SK-N-SH treated with all-trans-retinoic acid at 6 μM for 48 hours (cell line): ENCODE results near the gene DNER.

ENCODE experiments used
- ARNTL ChIP-seq: fragments of 450-650 bp; formaldehyde crosslinking; IDR thresholded peaks from 2 replicates; pipeline ENCODE4 v1.5.0; 2020; ENCODE audit warnings: low read depth, mild to moderate bottlenecking, moderate library complexity, borderline replicate concordance
- ESRRG ChIP-seq: fragments of 250-450 bp; sonication (Bioruptor Pico); IDR thresholded peaks from 2 replicates; pipeline ENCODE4 v1.6.1; 2021; ENCODE audit warnings: mild to moderate bottlenecking
- ISL1 ChIP-seq: fragments of 250-450 bp; sonication (Bioruptor Pico); IDR thresholded peaks from 2 replicates; pipeline ENCODE4 v2.1.2; 2022; ENCODE audit warnings: mild to moderate bottlenecking, moderate library complexity
- OSR1 ChIP-seq: fragments of 250-450 bp; sonication (Bioruptor Pico); IDR thresholded peaks from 2 replicates; pipeline ENCODE4 v1.8.0; 2022; ENCODE audit warnings: moderate library complexity, mild to moderate bottlenecking, inconsistent platforms
- PATZ1 ChIP-seq: fragments of 250-450 bp; sonication (Bioruptor Pico); IDR thresholded peaks from 2 replicates; pipeline ENCODE4 v1.8.0; 2020; ENCODE audit warnings: mild to moderate bottlenecking, moderate library complexity, borderline replicate concordance
- RARB ChIP-seq: fragments of 250-450 bp; sonication (Bioruptor Pico); IDR thresholded peaks from 2 replicates; pipeline ENCODE4 v1.8.0; 2021; ENCODE audit warnings: mild to moderate bottlenecking, moderate library complexity
- ZC3H10 ChIP-seq: fragments of 250-450 bp; sonication (Bioruptor Pico); IDR thresholded peaks from 2 replicates; pipeline ENCODE4 v1.5.1; 2021; ENCODE audit warnings: mild to moderate bottlenecking, moderate library complexity
- ZFP3 ChIP-seq: fragments of 250-450 bp; sonication (Bioruptor Pico); IDR thresholded peaks from 2 replicates; pipeline ENCODE4 v1.5.0; 2020; ENCODE audit warnings: mild to moderate bottlenecking, moderate library complexity
- ZFP30 ChIP-seq: fragments of 450-650 bp; formaldehyde crosslinking; IDR thresholded peaks from 2 replicates; pipeline ENCODE4 v1.5.0; 2022; ENCODE audit warnings: mild to moderate bottlenecking, moderate library complexity
- ZNF70 ChIP-seq: fragments of 450-650 bp; formaldehyde crosslinking; IDR thresholded peaks from 2 replicates; pipeline ENCODE4 v1.5.0; 2020; ENCODE audit warnings: mild to moderate bottlenecking, moderate library complexity
- TF ChIP-seq, protein P1 (sequence below): fragments of 250-450 bp; sonication (Bioruptor Pico); IDR thresholded peaks from 2 replicates; pipeline ENCODE4 v1.5.1; 2020; ENCODE audit warnings: low read depth, mild to moderate bottlenecking, moderate library complexity
- TF ChIP-seq, protein P2 (sequence below): fragments of 250-450 bp; sonication (Bioruptor Pico); IDR thresholded peaks from 2 replicates; pipeline ENCODE4 v1.5.0; 2020; ENCODE audit warnings: mild to moderate bottlenecking, moderate library complexity

DNA sequence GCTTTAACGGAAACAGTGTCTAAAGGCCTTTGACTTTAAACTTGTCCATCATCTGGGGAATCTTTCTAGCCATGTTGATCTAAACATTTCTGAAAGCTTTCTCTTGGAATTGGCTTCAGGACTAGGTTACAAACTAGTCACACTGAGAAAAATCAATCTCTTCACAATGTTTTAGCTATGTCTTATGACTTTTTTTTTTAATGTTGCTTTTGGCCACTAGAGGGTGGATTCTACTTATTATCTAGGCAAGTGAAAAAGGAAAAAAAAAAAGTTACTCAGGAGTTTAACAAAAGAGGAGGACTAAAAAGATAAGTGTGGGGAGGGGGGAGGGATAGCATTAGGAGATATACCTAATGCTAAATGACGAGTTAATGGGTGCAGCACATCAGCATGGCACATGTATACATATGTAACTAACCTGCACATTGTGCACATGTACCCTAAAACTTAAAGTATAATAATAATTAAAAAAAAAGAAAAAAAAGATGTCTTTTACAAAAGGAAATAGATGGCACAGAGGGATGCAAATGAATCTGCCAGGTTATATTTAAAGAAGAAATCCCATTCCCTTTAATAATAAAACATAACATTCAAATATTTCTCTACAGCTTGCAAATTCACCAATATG is 282.9 kb downstream of the DNER start:
- TF ChIP-seq PATZ1 = no peak
- no peak for TF ChIP-seq ISL1 (CRISPR knock-in tag)
- no peak for TF ChIP-seq ESRRG (CRISPR knock-in tag)
- no peak for TF ChIP-seq RARB (CRISPR knock-in tag)
- no peak for TF ChIP-seq ZFP30
- no peak for TF ChIP-seq OSR1 (CRISPR knock-in tag)
- no peak for TF ChIP-seq ZNF70 (CRISPR knock-in tag)
- TF ChIP-seq, protein P1, sequence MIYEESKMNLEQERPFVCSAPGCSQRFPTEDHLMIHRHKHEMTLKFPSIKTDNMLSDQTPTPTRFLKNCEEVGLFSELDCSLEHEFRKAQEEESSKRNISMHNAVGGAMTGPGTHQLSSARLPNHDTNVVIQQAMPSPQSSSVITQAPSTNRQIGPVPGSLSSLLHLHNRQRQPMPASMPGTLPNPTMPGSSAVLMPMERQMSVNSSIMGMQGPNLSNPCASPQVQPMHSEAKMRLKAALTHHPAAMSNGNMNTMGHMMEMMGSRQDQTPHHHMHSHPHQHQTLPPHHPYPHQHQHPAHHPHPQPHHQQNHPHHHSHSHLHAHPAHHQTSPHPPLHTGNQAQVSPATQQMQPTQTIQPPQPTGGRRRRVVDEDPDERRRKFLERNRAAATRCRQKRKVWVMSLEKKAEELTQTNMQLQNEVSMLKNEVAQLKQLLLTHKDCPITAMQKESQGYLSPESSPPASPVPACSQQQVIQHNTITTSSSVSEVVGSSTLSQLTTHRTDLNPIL (CRISPR knock-in tag) = no peak
- TF ChIP-seq ZC3H10 = no peak
- TF ChIP-seq ARNTL (CRISPR knock-in tag) = no peak
- TF ChIP-seq ZFP3 (CRISPR knock-in tag) = no peak
- TF ChIP-seq, protein P2, sequence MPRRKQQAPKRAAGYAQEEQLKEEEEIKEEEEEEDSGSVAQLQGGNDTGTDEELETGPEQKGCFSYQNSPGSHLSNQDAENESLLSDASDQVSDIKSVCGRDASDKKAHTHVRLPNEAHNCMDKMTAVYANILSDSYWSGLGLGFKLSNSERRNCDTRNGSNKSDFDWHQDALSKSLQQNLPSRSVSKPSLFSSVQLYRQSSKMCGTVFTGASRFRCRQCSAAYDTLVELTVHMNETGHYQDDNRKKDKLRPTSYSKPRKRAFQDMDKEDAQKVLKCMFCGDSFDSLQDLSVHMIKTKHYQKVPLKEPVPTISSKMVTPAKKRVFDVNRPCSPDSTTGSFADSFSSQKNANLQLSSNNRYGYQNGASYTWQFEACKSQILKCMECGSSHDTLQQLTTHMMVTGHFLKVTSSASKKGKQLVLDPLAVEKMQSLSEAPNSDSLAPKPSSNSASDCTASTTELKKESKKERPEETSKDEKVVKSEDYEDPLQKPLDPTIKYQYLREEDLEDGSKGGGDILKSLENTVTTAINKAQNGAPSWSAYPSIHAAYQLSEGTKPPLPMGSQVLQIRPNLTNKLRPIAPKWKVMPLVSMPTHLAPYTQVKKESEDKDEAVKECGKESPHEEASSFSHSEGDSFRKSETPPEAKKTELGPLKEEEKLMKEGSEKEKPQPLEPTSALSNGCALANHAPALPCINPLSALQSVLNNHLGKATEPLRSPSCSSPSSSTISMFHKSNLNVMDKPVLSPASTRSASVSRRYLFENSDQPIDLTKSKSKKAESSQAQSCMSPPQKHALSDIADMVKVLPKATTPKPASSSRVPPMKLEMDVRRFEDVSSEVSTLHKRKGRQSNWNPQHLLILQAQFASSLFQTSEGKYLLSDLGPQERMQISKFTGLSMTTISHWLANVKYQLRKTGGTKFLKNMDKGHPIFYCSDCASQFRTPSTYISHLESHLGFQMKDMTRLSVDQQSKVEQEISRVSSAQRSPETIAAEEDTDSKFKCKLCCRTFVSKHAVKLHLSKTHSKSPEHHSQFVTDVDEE (CRISPR knock-in tag) = no peak
